Subcutaneous abdominal adipose tissue (tissue), 5 donors: ENCODE measurements around the gene WRNIP1.
A peak's percentile ranks its signal among the peaks of the same experiment; 100 is the strongest.

Experiments
- H3K27ac ChIP-seq: one replicate; pipeline ENCODE4 v1.7.0; 2013; ENCODE audit warnings: low read depth, mild to moderate bottlenecking, inconsistent platforms, low read length, moderate library complexity
- H3K27me3 ChIP-seq, 5 donors: one replicate each; pipeline ENCODE4 v1.7.0; 2013; ENCODE audit warnings: low read length in 5 of 5, inconsistent platforms in 1 of 5; ENCODE audit not compliant: control insufficient read depth in 5 of 5, insufficient read depth in 4 of 5
- H3K36me3 ChIP-seq, 5 donors: one replicate each; pipeline ENCODE4 v1.7.0; 2013; ENCODE audit warnings: low read length in 5 of 5; ENCODE audit not compliant: control insufficient read depth in 5 of 5, insufficient read depth in 5 of 5
- H3K4me1 ChIP-seq, 5 donors: one replicate each; pipeline ENCODE4 v1.7.0; 2013; ENCODE audit warnings: low read length in 5 of 5, mild to moderate bottlenecking in 3 of 5, moderate library complexity in 1 of 5; ENCODE audit not compliant: control insufficient read depth in 5 of 5, insufficient read depth in 5 of 5
- H3K4me3 ChIP-seq, 5 donors: one replicate each; pipeline ENCODE4 v1.7.0; 2013; ENCODE audit warnings: low read length in 5 of 5, low read depth in 1 of 5
- H3K9ac ChIP-seq, 5 donors: one replicate each; pipeline ENCODE4 v1.7.0; 2013; ENCODE audit warnings: low read length in 5 of 5, mild to moderate bottlenecking in 4 of 5, moderate library complexity in 3 of 5
- H3K9me3 ChIP-seq, 5 donors: one replicate each; pipeline ENCODE4 v1.7.0; 2013; ENCODE audit warnings: low read length in 5 of 5; ENCODE audit not compliant: control insufficient read depth in 5 of 5
- donor health status: healthy.
- donor health status: healthy.
- donor health status: healthy.
- donor health status: healthy.
- donor health status: healthy.

The WRNIP1 gene

GRCh38 chr6:2740581-2740980, 24.6 kb upstream of the WRNIP1 start:
- Histone ChIP-seq H3K36me3 (no peaks in the 10 kb centered on the region), H3K4me3 (no peak overlapping the region), H3K9ac (no peak overlapping the region), H3K4me1 (no peaks in the 10 kb centered on the region), H3K9me3 (no peaks in the 10 kb centered on the region), H3K27ac (no peak overlapping the region), H3K27me3 (no peaks in the 10 kb centered on the region)

GRCh38 chr6:2741756-2742155, 23.4 kb upstream of the WRNIP1 start:
- Histone ChIP-seq H3K36me3 (no peaks in the 10 kb centered on the region), H3K4me1 (no peaks in the 10 kb centered on the region), H3K9me3 (no peaks in the 10 kb centered on the region), H3K27me3 (no peaks in the 10 kb centered on the region), H3K27ac (no peak overlapping the region), H3K4me3 (no peak overlapping the region), H3K9ac (no peak overlapping the region)

DNA sequence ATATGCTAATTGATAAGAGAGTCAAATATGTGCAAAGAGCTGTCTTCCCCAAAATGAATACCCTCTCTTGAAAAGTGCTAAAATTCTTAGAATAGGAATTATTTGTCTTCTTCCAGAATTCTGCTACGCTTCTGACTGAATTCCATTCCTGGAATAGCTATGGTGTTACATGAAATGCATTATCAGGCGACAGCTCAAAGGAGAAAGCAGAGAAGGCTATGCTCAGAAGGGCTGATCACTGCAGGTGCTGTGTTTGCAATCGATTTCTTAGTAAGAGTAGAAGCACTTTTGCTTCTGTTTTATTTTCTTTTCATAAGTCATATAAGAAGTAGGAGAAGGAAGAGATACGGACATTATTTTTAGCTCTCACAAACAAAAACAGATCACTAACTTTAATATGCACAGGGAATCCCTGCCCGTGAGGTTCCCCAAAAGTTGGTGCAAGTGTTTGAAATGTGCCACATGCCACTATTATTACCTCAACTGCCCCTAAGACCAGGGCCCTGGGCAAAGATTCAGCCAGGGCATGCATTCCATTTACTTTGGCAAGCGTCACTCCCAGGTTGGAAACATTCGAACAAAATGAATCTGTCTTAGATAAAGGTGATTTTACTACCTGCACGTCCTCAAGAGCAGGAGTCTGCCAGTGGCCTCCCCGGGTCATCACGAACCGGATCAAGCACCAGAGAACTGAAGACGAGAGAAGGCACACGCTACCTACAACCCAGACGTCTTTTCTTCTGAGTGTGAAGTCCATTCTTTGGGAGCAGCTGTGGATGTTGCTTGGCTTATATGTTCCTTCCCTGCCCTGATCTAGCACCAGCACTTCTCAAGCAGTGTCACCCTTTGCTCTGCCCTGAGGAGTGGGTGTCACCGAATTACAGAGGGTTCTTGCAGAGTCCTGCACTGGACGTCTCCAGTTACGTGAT, 21.6 kb upstream of the WRNIP1 start:
- Histone ChIP-seq H3K27me3 (no peaks in the 10 kb centered on the region), H3K4me1 (no peaks in the 10 kb centered on the region), H3K9ac (no peak overlapping the region), H3K9me3 (no peaks in the 10 kb centered on the region), H3K36me3 (no peaks in the 10 kb centered on the region), H3K27ac (no peak overlapping the region), H3K4me3 (no peak overlapping the region)

GRCh38 chr6:2744209-2744771, 20.9 kb upstream of the WRNIP1 start:
- Histone ChIP-seq H3K4me1 (no peaks in the 10 kb centered on the region), H3K4me3 (no peak overlapping the region), H3K9ac (no peak overlapping the region), H3K9me3 (no peaks in the 10 kb centered on the region), H3K27ac (no peak overlapping the region), H3K36me3 (no peaks in the 10 kb centered on the region), H3K27me3 (no peaks in the 10 kb centered on the region)

DNA sequence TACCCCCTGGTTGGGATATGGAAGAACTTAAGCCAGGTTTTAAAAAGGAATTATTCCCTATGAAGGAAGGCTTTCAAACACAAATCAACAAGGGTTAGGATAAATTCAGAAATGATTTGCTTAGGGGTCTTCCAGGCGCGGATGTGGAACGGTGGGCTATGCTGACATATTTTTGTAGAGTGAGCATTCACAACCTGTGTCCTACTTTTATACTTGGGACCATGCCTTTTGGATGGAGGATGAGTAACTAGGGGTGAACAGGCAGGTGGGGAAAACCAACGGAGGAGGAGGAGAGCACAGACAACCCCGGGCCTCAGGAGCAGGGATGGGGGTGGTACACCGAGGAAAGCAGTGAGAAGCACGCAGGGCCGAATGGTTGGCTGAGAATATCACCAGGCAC, 20.4 kb upstream of the WRNIP1 start:
- no peak overlapping the region for H3K9ac ChIP-seq
- H3K27ac ChIP-seq: no peak overlapping the region
- no peak overlapping the region for H3K4me3 ChIP-seq

GRCh38 chr6:2745246-2745645, 19.9 kb upstream of the WRNIP1 start:
- Histone ChIP-seq H3K27me3 (no peaks in the 10 kb centered on the region), H3K9me3 (no peaks in the 10 kb centered on the region), H3K9ac (no peak overlapping the region), H3K4me3 (no peak overlapping the region), H3K4me1 (peaks cover 0 to 5% (median 4%) of the 10 kb centered on the region in 5 donors), H3K27ac (no peak overlapping the region), H3K36me3 (no peaks in the 10 kb centered on the region)

More for the DNA sequence above, 20.4 kb upstream of the WRNIP1 start:
- Histone ChIP-seq H3K4me1 (peaks cover 0 to 3% (median 2%) of the 10 kb centered on the region in 5 donors), H3K27me3 (no peaks in the 10 kb centered on the region), H3K36me3 (no peaks in the 10 kb centered on the region), H3K9me3 (no peaks in the 10 kb centered on the region)

- Histone ChIP-seq H3K27me3 (no peaks in the 10 kb centered on the region), H3K4me1 (peaks cover 0 to 5% (median 4%) of the 10 kb centered on the region in 5 donors), H3K36me3 (no peaks in the 10 kb centered on the region)
Observed at GRCh38 chr6:2746557-2747061, 18.6 kb upstream of the WRNIP1 start.

DNA sequence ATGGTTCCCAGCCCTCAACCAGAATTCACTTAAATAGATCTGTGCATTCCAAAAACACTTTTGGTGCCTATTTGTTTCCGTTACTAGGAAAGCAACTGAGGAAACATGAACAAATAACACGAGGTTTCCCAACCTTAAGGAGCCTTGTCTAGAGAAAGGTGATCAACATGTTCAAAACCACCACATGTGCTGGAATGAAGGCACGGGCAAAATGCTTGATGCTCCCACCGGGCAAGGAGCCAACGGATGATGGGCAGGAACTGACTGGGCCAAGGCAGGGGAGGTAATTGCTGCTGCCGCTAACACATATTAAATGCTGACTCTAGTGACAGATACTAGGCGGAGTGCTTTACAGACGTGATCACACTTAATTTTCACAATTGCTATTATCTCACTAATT, 17.0 kb upstream of the WRNIP1 start:
- no peak overlapping the region for H3K9ac ChIP-seq
- no peaks in the 10 kb centered on the region for H3K27me3 ChIP-seq
- H3K36me3 ChIP-seq: no peaks in the 10 kb centered on the region
- no peak overlapping the region for H3K4me3 ChIP-seq
- no peaks in the 10 kb centered on the region for H3K9me3 ChIP-seq
- H3K27ac ChIP-seq: no peak overlapping the region
- peaks cover 0 to 5% (median 4%) of the 10 kb centered on the region in 5 donors for H3K4me1 ChIP-seq

More at GRCh38 chr6:2746557-2747061, 18.6 kb upstream of the WRNIP1 start:
- Histone ChIP-seq H3K4me3 (no peak overlapping the region), H3K9ac (no peak overlapping the region), H3K9me3 (no peaks in the 10 kb centered on the region), H3K27ac (no peak overlapping the region)

GRCh38 chr6:2749969-2750600, 15.1 kb upstream of the WRNIP1 start:
- Histone ChIP-seq H3K9ac (no peak overlapping the region), H3K4me3 (peak overlapping the region in 1 of 5 donors; percentile 50), H3K9me3 (no peaks in the 10 kb centered on the region), H3K36me3 (no peaks in the 10 kb centered on the region), H3K4me1 (peaks cover 0 to 5% (median 4%) of the 10 kb centered on the region in 5 donors), H3K27ac (no peak overlapping the region), H3K27me3 (no peaks in the 10 kb centered on the region)

DNA sequence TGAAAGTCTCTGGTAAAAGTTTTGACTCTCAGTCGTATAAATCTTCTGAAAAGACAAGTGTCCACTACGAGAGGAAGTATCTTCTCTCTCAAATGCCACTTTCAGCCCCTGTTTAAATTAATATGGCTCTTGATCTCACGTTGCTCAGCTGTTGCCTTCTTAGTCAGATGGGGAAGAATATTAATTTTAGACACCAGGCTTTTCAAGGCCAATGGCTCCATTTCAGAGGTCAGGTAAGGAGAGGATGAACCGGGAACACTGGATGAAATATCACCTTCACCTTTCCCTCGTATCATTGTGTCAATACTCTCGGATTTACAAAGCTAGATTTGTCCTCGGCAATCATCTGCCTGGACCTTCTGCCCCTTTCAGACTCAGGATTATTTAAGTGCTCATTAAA, 14.4 kb upstream of the WRNIP1 start, which contains the start of gene MYLK4:
TSS of gene MYLK4 (minus strand) at position 91 of the 400 bp plus-strand sequence. CDS start 1,628 bp downstream, outside the sequence.
- Histone ChIP-seq H3K4me3 (peak within 1 kb of the TSS in 1 of 5 donors; percentile 50), H3K27ac (no peak within 1 kb of the TSS), H3K27me3 (no peaks in the 10 kb centered on the region), H3K4me1 (peaks cover 0 to 5% (median 4%) of the 10 kb centered on the region in 5 donors), H3K9ac (peak within 1 kb of the TSS in 1 of 5 donors; percentile 38), H3K9me3 (no peaks in the 10 kb centered on the region), H3K36me3 (no peaks in the 10 kb centered on the region)
